H1 (cell line): ENCODE results near the gene ACSM2B. TPM values are rescaled to one million over a fixed set of nuclear protein-coding genes. Genes with fewer than 3 reads are reported as not detected.

Experiments
- CTCF ChIA-PET: fragments of 300-600 bp; sonication (Branson Sonifier 250); formaldehyde crosslinking; loops from one replicate; lab custom pipeline; 2021; ENCODE audit not compliant: partially characterized antibody; lab: Charles Lee
- POLR2A ChIA-PET: fragments of 300-600 bp; sonication (Branson Sonifier 250); formaldehyde crosslinking; loops from one replicate; lab custom pipeline; 2021; ENCODE audit warnings: inconsistent platforms; ENCODE audit not compliant: partially characterized antibody; lab: Charles Lee
- DNase-seq, 2 experiments: peaks; one replicate each; pipeline versions ENCODE4 v3.0.0 to v3.0.0-alpha.2; 2010 to 2022; ENCODE audit warnings: low spot score in 2 of 2, low read depth in 1 of 2, mixed read lengths in 1 of 2
- FAIRE-seq: peaks from 2 replicates; lab custom pipeline; 2011; peaks lifted over from hg19 to GRCh38; lab: Jason Lieb, UNC
- H2AFZ ChIP-seq: 2 replicates; pipeline ENCODE4 v1.8.1; 2012; ENCODE audit warnings: low read length, inconsistent platforms
- H2AK5ac ChIP-seq: 2 replicates; pipeline ENCODE4 v1.6.1; 2013; ENCODE audit warnings: low read depth, low read length
- H2BK120ac ChIP-seq: replicated peaks from 2 replicates; pipeline ENCODE3; 2013; ENCODE audit warnings: low read depth, low read length, inconsistent platforms
- H2BK12ac ChIP-seq: 2 replicates; pipeline ENCODE4 v1.6.1; 2013; ENCODE audit warnings: low read depth, low read length
- H2BK15ac ChIP-seq: 2 replicates; pipeline ENCODE4 v1.6.1; 2013; ENCODE audit warnings: low read length
- H2BK20ac ChIP-seq: 2 replicates; pipeline ENCODE4 v1.6.1; 2013; ENCODE audit warnings: low read length
- H2BK5ac ChIP-seq: 2 replicates; pipeline ENCODE4 v1.6.1; 2013; ENCODE audit warnings: low read depth, low read length
- H3K14ac ChIP-seq: 2 replicates; pipeline ENCODE4 v1.6.1; 2013; ENCODE audit warnings: inconsistent platforms; ENCODE audit not compliant: insufficient read length
- H3K18ac ChIP-seq: 2 replicates; pipeline ENCODE4 v1.6.1; 2013; ENCODE audit warnings: low read length; ENCODE audit errors: extremely low read depth
- H3K23ac ChIP-seq: 2 replicates; pipeline ENCODE4 v1.6.1; 2013; ENCODE audit warnings: inconsistent platforms; ENCODE audit not compliant: insufficient read length
- H3K23me2 ChIP-seq: 2 replicates; pipeline ENCODE4 v1.6.1; 2013; ENCODE audit warnings: low read depth, low read length
- H3K27ac ChIP-seq: 2 replicates; pipeline ENCODE4 v1.6.1; 2011; ENCODE audit warnings: low read depth, low read length, inconsistent platforms
- H3K27me3 ChIP-seq, 4 experiments: replicated peaks in 1 of 4; 1 replicate in 1 of 4; 2 replicates in 3 of 4; pipeline versions ENCODE4 v1.6.1 to v1.8.1; 2011 to 2013; ENCODE audit warnings: low read length in 3 of 4, mild to moderate bottlenecking in 3 of 4, inconsistent platforms in 2 of 4, mixed read lengths in 2 of 4, moderate library complexity in 1 of 4; ENCODE audit not compliant: control insufficient read depth in 3 of 4, insufficient read depth in 3 of 4; ENCODE audit errors: extremely low read depth in 1 of 4
- H3K36me3 ChIP-seq, 4 experiments: 2 replicates each; pipeline versions ENCODE4 v1.6.1 to v1.8.1; 2011 to 2013; ENCODE audit warnings: mild to moderate bottlenecking in 4 of 4, low read length in 3 of 4, moderate library complexity in 2 of 4, control low read depth in 1 of 4, inconsistent platforms in 1 of 4; ENCODE audit not compliant: insufficient read depth in 4 of 4, control insufficient read depth in 2 of 4
- H3K4ac ChIP-seq: replicated peaks from 2 replicates; pipeline ENCODE3; 2013; ENCODE audit warnings: low read length, low read depth, mixed read lengths, inconsistent platforms; ENCODE audit not compliant: insufficient read length
- H3K4me1 ChIP-seq, 4 experiments: replicated peaks in 1 of 4; 1 replicate in 1 of 4; 2 replicates in 3 of 4; pipeline versions ENCODE4 v1.6.1 to v1.8.1; 2011 to 2013; ENCODE audit warnings: low read length in 3 of 4, inconsistent platforms in 2 of 4, mixed read lengths in 1 of 4; ENCODE audit not compliant: insufficient read depth in 4 of 4, control insufficient read depth in 3 of 4
- H3K4me2 ChIP-seq, 2 experiments: 2 replicates each; pipeline versions ENCODE4 v1.6.1 to v1.8.1; 2011 to 2013; ENCODE audit warnings: low read depth in 2 of 2, low read length in 2 of 2, control low read depth in 1 of 2, inconsistent platforms in 1 of 2, mild to moderate bottlenecking in 1 of 2; ENCODE audit not compliant: insufficient read depth in 1 of 2
- H3K4me3 ChIP-seq, 4 experiments: fragments of 200-600, 300-600 bp in 1 of 4; sonication (generic), shearing (Covaris generic), sonication (Bioruptor Twin) in 1 of 4; 2 replicates each; pipeline versions ENCODE4 v1.5.1 to v1.8.1; 2011 to 2016; ENCODE audit warnings: low read length in 4 of 4, low read depth in 3 of 4, control low read depth in 2 of 4, inconsistent platforms in 2 of 4, mild to moderate bottlenecking in 2 of 4, mixed read lengths in 1 of 4, moderate library complexity in 1 of 4; ENCODE audit not compliant: insufficient read depth in 2 of 4; ENCODE audit errors: extremely low read depth in 1 of 4
- H3K56ac ChIP-seq: replicated peaks from 2 replicates; pipeline ENCODE3; 2013; ENCODE audit warnings: low read depth, mild to moderate bottlenecking, mixed read lengths, low read length, inconsistent platforms; ENCODE audit not compliant: insufficient read length
- H3K79me1 ChIP-seq: 2 replicates; pipeline ENCODE4 v1.6.1; 2013; ENCODE audit warnings: low read depth, low read length, control low read depth
- H3K79me2 ChIP-seq, 2 experiments: 2 replicates each; pipeline versions ENCODE4 v1.6.1 to v1.8.1; 2012 to 2013; ENCODE audit warnings: low read length in 2 of 2, mild to moderate bottlenecking in 2 of 2, inconsistent platforms in 1 of 2; ENCODE audit not compliant: insufficient read depth in 2 of 2, control insufficient read depth in 1 of 2
- H3K9ac ChIP-seq, 4 experiments: replicated peaks in 1 of 4; 1 replicate in 1 of 4; 2 replicates in 3 of 4; pipeline versions ENCODE4 v1.6.1 to v1.8.1; 2011 to 2013; ENCODE audit warnings: low read depth in 3 of 4, low read length in 3 of 4, control low read depth in 2 of 4, mild to moderate bottlenecking in 2 of 4, moderate library complexity in 2 of 4, inconsistent platforms in 1 of 4; ENCODE audit errors: extremely low read depth in 1 of 4
- H3K9me3 ChIP-seq, 2 experiments: 2 replicates each; pipeline versions ENCODE4 v1.6.1 to v1.8.1; 2012 to 2013; ENCODE audit warnings: mild to moderate bottlenecking in 2 of 2, moderate library complexity in 2 of 2, control low read depth in 1 of 2, inconsistent platforms in 1 of 2, low read depth in 1 of 2, low read length in 1 of 2, mixed read lengths in 1 of 2; ENCODE audit not compliant: insufficient read depth in 2 of 2
- H4K20me1 ChIP-seq, 2 experiments: replicated peaks in 1 of 2; 2 replicates each; pipeline versions ENCODE3 to v1.8.1; 2011 to 2013; ENCODE audit warnings: inconsistent platforms in 2 of 2, low read length in 2 of 2, mild to moderate bottlenecking in 1 of 2; ENCODE audit not compliant: insufficient read depth in 2 of 2, control insufficient read depth in 1 of 2
- H4K5ac ChIP-seq: 2 replicates; pipeline ENCODE4 v1.6.1; 2013; ENCODE audit warnings: low read length, low read depth, mixed read lengths, inconsistent platforms; ENCODE audit not compliant: insufficient read length
- H4K8ac ChIP-seq: 2 replicates; pipeline ENCODE4 v1.8.0; 2013; ENCODE audit warnings: mild to moderate bottlenecking, moderate library complexity, low read length, inconsistent platforms; ENCODE audit not compliant: insufficient read depth; ENCODE audit errors: extremely low read depth
- H4K91ac ChIP-seq: replicated peaks from 2 replicates; pipeline ENCODE3; 2013; ENCODE audit warnings: low read length, mixed read lengths, inconsistent platforms; ENCODE audit not compliant: insufficient read length
- BACH1 ChIP-seq: IDR thresholded peaks from 2 replicates; pipeline ENCODE4 v1.6.1; 2012; ENCODE audit warnings: low read length, improper control_type of control experiment
- CBX8 ChIP-seq: fragments of 300-800, 300-1000 bp; sonication (generic); IDR thresholded peaks from 2 replicates; pipeline ENCODE4 v1.7.1; 2016; ENCODE audit warnings: low read depth, low read length, borderline replicate concordance
- GABPA ChIP-seq: IDR thresholded peaks from 2 replicates; pipeline ENCODE4 v1.6.1; 2011; ENCODE audit warnings: mild to moderate bottlenecking, low read length, moderate library complexity, borderline replicate concordance; ENCODE audit not compliant: insufficient read depth
- JUND ChIP-seq: IDR thresholded peaks from 2 replicates; pipeline ENCODE4 v1.6.1; 2011; ENCODE audit warnings: mild to moderate bottlenecking, improper control_type of control experiment, low read length
- KDM1A ChIP-seq: fragments of 200-600, 300-600 bp; sonication (generic); IDR thresholded peaks from 2 replicates; pipeline ENCODE4 v1.7.1; 2016; ENCODE audit warnings: mild to moderate bottlenecking, low read length, borderline replicate concordance
- POLR2A ChIP-seq, 2 experiments: IDR thresholded peaks; 1 replicate in 1 of 2; 2 replicates in 1 of 2; pipeline ENCODE4 v1.6.1; 2011; ENCODE audit warnings: low read depth in 2 of 2, low read length in 2 of 2, mild to moderate bottlenecking in 2 of 2; ENCODE audit errors: control extremely low read depth in 1 of 2
- POLR2AphosphoS5 ChIP-seq: IDR thresholded peaks from 2 replicates; pipeline ENCODE4 v1.6.1; 2011; ENCODE audit warnings: low read depth, low read length
- RAD21 ChIP-seq, 2 experiments: IDR thresholded peaks in 1 of 2; conservative IDR thresholded peaks in 1 of 2; 2 replicates each; pipeline ENCODE4 v1.6.1; 2011; ENCODE audit warnings: low read depth in 2 of 2, low read length in 2 of 2, improper control_type of control experiment in 1 of 2, inconsistent platforms in 1 of 2, mild to moderate bottlenecking in 1 of 2, moderate library complexity in 1 of 2
- SP1 ChIP-seq: IDR thresholded peaks from 2 replicates; pipeline ENCODE4 v1.6.1; 2011; ENCODE audit warnings: low read depth, low read length
- TEAD4 ChIP-seq: IDR thresholded peaks from 2 replicates; pipeline ENCODE4 v1.6.1; 2012; ENCODE audit warnings: low read depth, low read length, inconsistent platforms, mixed read lengths
- WGBS, 2 experiments: shearing (Covaris generic) in 1 of 2; methylation state at CpG; one replicate each; pipeline versions ENCODE4 v1.1.6 to v1.1.7; 2013 to 2015; ENCODE audit warnings: low lambda C conversion rate in 2 of 2, mixed read lengths in 2 of 2, inconsistent platforms in 1 of 2, low coverage in 1 of 2, missing lambda C conversion rate in 1 of 2; ENCODE audit not compliant: insufficient replicate concordance in 2 of 2, insufficient coverage in 1 of 2, insufficient read length in 1 of 2; ENCODE audit errors: extremely low coverage in 1 of 2, missing lambda C conversion rate in 1 of 2; 5-methylcytosine and 5-hydroxymethylcytosine counted together
- polyA plus RNA-seq, 7 experiments: library from polyadenylated mRNA; depleted of rRNA in 3 of 7; stranded (reverse) in 5 of 7; unstranded in 2 of 7; fragments of >200 nt in 5 of 7; fragments of 200-250 nt in 2 of 7; gene quantifications; 1 replicate in 5 of 7; 2 replicates in 1 of 7; 4 replicates in 1 of 7; pipeline versions ENCODE4 v1.2.1 to v1.2.3, GENCODE V29; 2011 to 2013; ENCODE audit warnings: missing spikeins in 2 of 7, mixed read lengths in 2 of 7
- total RNA-seq: library from RNA; stranded (reverse); fragmentation: NEBNext Ultra II Directional; extraction: Animal tissue kit (Norgen Biotek cat#: 25700); gene quantifications from 2 replicates; pipeline ENCODE4 v1.2.1, GENCODE V29; 2021
- TF ChIP-seq, protein P1 (sequence below): IDR thresholded peaks from 2 replicates; pipeline ENCODE4 v1.6.1; 2011; ENCODE audit warnings: low read length, improper control_type of control experiment
- TF ChIP-seq, protein P2 (sequence below): IDR thresholded peaks from 2 replicates; pipeline ENCODE4 v1.6.1; 2012; ENCODE audit warnings: low read length, inconsistent platforms

Gene ACSM2B
- total and polyA plus RNA-seq, 2 of the 8 experiments (the other 6 are each of a cell fraction or from before 2014, with no cell fraction given) = not detected

DNA sequence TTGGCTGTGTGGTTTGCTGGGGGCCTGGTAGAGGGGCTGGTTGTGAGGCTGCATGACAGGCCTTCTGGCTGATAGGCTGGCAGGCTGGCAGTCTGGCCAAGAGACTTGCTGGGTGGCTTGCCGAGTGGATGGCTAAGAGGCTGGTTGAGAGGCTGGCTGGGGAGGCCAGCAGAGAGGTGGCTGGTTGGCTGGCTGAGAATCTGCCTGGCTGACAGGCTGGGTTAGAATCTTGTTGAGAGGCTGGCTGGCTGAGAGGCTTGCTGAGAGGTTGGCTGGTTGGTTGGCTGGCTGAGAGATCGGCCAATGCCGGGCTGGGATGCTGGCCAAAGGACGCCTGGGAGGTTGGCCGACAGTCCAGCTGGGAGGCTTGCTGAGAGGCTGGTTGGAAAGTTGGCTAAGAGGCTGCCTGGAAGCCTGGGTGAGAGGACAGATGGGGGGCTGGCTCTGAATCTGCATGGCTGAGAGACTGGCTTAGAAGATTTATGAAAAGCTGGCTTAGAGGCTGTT lies 35.9 kb upstream of the ACSM2B start:
- Histone ChIP-seq H3K56ac (no peak overlapping the region), H4K20me1 (no peaks in the 10 kb centered on the region), H3K14ac (no peak overlapping the region), H4K8ac (no peak overlapping the region; the same call in 1 of the 2 replicates), H3K9ac (no peak overlapping the region), H3K27ac (no peak overlapping the region), H2BK5ac (no peak overlapping the region), H3K79me2 (no peaks in the 10 kb centered on the region), H3K18ac (no peak overlapping the region; the same call in 1 of the 2 replicates), H4K5ac (no peak overlapping the region), H2AK5ac (no peak overlapping the region), H3K27me3 (no peaks in the 10 kb centered on the region), H3K4me3 (no peak overlapping the region), H3K36me3 (no peaks in the 10 kb centered on the region), H2BK120ac (no peak overlapping the region), H3K23ac (no peak overlapping the region), H2BK12ac (no peak overlapping the region), H3K9me3 (no peaks in the 10 kb centered on the region), H2AFZ (no peak overlapping the region), H3K23me2 (no peaks in the 10 kb centered on the region), H2BK20ac (no peak overlapping the region), H3K4me2 (no peak overlapping the region), H2BK15ac (no peak overlapping the region), H4K91ac (no peak overlapping the region), H3K79me1 (no peaks in the 10 kb centered on the region), H3K4ac (no peak overlapping the region), H3K4me1 (no peaks in the 10 kb centered on the region)
- DNase-seq (no peak), FAIRE-seq (no peak)
- POLR2A ChIA-PET = no interaction called here
- WGBS, 2 experiments = 96% methylated on average over 5 of the region's 5 CpGs; no CpG with 5 or more reads in 1 of the 2 experiments
- CTCF ChIA-PET = interaction anchor here (0.6 to 1.1 kb wide), 4 partner anchors 9 to 97 kb away, joined by 3 read pairs; no protein-coding TSS in a partner anchor
- TF ChIP-seq, protein P1, sequence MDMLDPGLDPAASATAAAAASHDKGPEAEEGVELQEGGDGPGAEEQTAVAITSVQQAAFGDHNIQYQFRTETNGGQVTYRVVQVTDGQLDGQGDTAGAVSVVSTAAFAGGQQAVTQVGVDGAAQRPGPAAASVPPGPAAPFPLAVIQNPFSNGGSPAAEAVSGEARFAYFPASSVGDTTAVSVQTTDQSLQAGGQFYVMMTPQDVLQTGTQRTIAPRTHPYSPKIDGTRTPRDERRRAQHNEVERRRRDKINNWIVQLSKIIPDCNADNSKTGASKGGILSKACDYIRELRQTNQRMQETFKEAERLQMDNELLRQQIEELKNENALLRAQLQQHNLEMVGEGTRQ = no peak
- TF ChIP-seq BACH1 (no peak), TEAD4 (no peak), GABPA (no peak), KDM1A (no peak), JUND (no peak), SP1 (no peak), RAD21 (IDR thresholded peaks at IDR 0.05 in 1 of 2, conservative IDR thresholded peaks at IDR 0.05 in 1 of 2; ENCODE audit: low read depth in 2 of 2, low read length in 2 of 2) (no peak), POLR2AphosphoS5 (no peak), CBX8 (no peak), POLR2A (IDR thresholded peaks at IDR 0.05; ENCODE audit: control extremely low read depth in 1 of 2, low read depth in 2 of 2, low read length in 2 of 2) (no peak)
- TF ChIP-seq, protein P2, sequence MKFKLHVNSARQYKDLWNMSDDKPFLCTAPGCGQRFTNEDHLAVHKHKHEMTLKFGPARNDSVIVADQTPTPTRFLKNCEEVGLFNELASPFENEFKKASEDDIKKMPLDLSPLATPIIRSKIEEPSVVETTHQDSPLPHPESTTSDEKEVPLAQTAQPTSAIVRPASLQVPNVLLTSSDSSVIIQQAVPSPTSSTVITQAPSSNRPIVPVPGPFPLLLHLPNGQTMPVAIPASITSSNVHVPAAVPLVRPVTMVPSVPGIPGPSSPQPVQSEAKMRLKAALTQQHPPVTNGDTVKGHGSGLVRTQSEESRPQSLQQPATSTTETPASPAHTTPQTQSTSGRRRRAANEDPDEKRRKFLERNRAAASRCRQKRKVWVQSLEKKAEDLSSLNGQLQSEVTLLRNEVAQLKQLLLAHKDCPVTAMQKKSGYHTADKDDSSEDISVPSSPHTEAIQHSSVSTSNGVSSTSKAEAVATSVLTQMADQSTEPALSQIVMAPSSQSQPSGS = no peak
